GM18508 (cell line): ENCODE results near the gene YAP1.

Experiments
- ATAC-seq: cut with Tn5 transposase; IDR thresholded peaks from one replicate; pipeline ENCODE4 v1.9.1; 2021; ENCODE audit warnings: moderate number of reproducible peaks; ENCODE audit not compliant: insufficient read depth, unreplicated experiment

Gene YAP1

DNA sequence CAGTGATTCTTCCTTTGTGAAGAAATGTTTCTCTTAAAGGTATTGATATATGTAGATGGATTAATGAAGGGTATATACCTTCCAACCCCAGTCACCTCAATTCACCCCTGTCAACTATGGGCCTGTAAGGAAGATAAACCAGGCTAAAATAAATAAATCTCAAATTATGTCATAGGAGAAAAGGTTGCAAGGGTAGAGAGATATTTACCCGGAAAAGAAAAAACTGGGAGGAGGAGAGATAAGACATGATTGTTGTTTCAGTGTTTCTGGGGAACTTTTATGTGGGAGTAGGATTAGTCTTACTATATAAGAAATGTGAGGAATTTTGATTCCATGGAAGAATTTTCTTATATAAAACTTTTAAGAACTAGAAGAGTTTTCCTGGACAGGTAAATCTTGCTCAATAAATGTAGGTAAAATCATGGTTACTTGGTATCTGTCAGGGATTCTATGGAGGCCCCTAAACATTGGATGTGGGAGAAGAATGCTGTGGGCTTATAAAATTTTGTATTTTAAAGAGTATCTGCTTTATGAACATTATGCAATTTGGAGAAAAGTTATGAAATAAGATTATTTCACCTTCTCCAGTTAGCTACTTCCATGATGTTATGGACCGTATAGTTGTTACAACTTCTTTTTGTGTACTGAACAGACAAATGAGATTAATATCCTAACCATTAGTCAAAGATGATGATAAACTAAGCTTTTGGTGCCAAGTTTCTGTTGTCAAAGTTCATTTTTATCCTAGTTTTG lies 6.4 kb downstream of the YAP1 start:
- ATAC-seq, result no peak

DNA sequence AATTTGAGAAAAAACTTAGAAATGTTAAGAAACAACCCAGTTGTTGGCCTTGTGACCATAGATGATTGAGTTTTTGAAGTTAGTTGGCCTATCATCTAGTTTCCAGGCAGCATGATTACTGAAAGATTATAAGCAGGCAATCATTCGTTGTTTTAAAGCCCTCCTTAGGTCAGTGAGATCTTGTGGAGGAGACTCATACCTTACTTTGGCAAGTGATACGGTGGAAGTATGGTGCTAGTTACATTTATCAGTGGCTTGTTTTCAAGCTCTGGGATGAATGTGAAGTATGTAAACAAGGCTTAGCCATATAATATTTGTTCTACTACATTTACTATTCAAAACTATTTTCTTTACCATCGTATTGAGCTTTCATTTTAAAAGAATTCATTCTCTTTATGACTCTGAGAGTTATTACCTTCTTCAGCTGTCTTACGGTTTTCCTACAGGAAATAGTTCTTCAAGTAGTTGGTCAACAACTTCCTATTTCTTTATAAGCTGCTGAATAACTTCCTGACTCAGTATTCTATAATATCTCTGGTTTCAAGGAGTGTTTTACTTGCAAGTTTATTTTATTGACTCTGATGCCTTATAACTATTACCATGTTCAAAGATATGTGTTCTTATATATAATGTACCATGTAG lies 7.3 kb downstream of the YAP1 start:
- ATAC-seq, result no peak

GRCh38 chr11:102118937-102119336 lies 8.7 kb downstream of the YAP1 start:
- ATAC-seq, result no peak

- no peak for ATAC-seq
Measured at GRCh38 chr11:102119997-102120396, 9.8 kb downstream of the YAP1 start.

GRCh38 chr11:102120437-102120973 lies 10.3 kb downstream of the YAP1 start:
- no peak for ATAC-seq

DNA sequence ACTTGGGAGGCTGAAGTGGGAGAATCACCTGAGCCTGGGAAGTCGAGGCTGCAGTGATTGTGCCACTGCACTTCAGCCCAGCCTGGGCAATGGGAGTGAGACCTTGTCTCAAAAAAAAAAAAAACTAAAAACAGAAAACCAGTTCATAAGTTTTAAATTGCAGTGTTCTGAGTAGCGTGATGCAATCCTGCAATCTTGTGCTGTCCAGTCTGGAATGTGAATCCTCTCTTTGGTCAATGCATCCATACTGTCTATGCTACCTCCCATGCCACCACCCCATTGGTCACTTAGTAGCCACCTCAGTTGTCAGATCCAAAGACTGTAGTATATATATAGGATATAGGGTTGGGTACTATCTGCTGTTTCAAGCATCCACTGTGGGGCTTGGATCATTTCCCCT lies 11.1 kb downstream of the YAP1 start:
- ATAC-seq, result no peak

DNA sequence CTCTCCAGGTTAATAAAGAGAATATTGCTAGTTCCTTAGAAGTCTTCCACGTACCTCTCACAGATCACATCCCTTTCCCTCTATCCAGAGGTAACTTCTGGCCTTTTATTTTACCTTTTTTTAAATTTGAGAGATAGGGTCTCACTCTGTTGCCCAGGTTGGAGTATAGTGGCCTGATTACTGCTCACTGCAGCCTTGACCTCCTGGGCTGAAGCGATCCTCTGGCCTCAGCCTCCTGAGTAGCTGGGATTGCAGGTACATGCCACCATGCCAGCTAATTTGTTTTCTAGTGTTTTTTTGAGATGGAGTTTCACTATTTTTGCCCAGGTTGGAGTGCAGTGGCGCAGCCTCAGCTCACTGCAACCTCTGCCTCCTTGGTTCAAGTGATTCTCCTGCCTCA lies 24.4 kb downstream of the YAP1 start:
- ATAC-seq, result no peak

DNA sequence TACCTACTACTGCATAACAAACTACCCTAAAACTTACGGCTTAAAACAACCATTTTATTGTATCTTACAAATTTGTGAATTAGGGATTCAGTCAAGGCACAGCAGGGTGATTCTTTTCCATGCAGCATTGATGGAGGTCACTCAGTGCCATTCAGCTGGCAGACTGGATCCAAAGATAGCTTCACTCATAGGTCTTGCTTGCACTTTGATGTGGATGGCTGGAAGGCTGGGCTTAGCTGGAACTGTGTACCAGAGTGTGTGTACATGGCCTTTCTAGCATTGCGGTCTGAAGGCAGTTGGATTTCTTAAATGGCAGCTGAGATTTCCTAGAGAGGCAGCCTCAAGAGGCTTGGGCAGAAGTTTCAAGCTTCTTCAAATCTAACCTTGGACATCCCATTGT lies 25.0 kb downstream of the YAP1 start:
- no peak for ATAC-seq

DNA sequence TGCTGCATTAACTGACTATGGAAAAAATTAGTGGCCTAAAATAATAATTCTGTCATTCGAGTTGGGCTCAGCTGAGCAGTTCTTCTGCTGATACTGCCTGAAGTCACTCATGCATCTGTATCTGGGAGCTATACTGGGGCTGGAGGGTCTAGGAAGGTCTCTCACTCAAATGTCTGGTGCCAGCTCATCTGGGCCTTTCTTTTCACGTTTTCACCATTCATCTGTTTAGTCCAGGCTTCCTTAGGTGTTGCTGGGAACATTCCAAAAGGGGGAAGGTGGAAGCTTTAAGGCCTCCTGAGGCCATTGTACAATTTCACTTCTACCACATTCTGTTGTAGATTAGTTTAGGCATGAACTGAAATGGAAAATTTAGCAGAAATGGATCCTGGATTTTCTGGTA lies 28.0 kb downstream of the YAP1 start:
- no peak for ATAC-seq

DNA sequence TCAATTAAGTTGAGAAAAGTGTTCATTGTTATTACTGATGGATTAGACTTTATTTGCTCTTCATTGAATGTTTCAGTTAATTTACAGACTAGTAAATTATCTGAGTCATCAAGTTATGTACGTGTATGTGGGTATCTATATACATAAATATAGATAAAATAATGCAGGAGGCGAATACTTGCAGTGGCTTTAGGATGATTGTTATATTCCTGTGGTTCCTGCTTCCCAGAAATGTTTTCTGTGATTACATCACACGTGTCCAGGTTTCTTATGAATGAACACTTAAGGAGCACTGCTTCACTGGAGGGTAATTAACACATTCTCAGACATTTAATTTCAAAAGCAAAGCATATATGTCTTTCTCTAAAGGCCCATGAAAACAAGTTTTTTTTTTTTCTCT lies 28.4 kb downstream of the YAP1 start:
- no peak for ATAC-seq

GRCh38 chr11:102139081-102139498 lies 28.8 kb downstream of the YAP1 start:
- no peak for ATAC-seq

- no peak for ATAC-seq
Measured at GRCh38 chr11:102142333-102142732, 32.1 kb downstream of the YAP1 start.

DNA sequence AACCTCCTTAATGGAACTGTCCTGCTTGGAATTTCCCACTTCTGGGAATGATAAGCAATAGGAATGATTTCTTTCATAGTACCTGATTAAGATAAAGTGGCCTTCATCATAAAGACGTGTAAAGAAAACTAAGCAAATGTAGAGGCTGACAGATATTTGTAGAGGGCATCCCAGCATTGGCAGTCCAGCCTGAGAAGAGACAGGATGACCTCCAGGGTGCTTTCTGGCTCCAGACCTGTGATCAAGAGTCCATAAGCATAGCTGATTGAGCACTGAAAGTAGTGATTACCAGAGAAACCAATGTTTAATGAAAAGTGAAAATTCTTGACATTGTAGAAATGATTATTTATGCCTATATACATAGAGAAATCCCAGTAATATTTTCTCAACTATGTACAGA lies 33.6 kb downstream of the YAP1 start:
- no peak for ATAC-seq

- no peak for ATAC-seq
Measured at GRCh38 chr11:102144357-102145355, 34.4 kb downstream of the YAP1 start.

GRCh38 chr11:102147015-102147414 lies 36.8 kb downstream of the YAP1 start:
- no peak for ATAC-seq

DNA sequence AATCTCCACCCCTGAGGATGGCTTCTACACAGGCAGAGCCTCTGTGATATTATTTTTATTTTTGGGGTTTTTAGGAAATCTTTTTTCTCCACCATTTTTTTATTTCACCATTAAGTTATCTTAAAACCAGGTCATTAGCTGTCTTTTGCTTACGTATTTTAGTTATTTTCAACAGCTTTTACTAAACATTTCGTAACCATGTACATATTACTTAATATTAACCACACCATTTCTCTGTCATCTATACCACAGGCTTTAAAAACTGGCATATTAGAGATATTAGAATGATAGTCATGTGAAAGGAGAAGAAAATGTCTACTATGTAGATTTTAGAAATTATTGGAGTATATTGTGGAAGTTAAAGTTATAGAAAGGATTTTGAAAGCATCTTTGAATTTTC lies 37.4 kb downstream of the YAP1 start:
- no peak for ATAC-seq

DNA sequence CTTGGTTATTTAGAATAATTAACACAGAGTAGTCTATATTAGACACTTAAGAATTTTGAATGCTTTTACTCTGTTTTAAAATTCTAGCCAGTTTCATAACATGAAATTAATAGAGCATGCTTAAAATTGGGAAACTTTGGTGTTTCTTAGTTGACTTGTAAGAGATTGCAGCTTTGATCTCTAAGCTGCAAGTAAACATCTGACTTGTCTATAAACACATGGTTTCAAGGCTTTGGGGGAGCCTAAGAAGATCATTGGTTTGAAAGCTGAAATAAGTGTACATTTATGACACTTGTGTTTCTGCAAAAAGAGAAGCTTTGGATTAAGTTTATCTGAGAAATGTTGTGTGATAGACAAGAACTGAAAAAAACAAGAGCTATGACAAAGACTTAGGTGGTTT lies 37.8 kb downstream of the YAP1 start:
- no peak for ATAC-seq

DNA sequence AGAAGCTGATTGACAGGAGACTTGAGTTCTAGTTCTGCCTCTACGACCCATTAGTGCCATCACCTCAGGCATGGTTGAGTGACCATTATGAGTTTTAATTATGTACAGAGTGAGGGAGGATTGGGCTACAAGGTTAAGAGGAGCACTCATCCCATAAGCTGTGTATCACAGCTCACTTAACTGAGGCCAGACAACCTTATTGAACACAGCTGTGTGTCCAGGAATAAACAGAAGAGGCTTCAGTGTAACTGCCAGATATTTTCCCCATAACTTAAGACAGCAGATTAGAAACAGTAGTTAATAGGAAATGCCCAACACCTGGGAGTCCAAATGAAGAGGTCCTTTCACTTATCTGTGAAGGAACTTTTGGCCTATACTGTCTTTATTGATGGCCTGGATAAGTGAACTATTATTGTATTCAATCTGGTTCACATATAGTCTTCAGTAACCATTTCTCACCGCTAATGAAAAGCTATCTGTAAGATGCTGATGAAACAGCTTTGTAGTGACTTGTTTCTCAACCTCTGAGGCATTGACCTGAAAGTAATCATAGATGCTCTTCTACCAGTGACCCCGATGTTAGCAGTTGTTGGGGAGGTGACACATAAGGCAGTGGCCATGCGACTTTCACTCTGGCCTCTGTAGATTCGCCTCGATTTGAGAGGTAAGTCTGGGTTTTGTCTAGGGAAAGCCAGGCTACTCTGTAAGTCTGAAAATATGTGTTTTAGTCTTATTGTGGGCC lies 41.7 kb downstream of the YAP1 start:
- ATAC-seq, result no peak

DNA sequence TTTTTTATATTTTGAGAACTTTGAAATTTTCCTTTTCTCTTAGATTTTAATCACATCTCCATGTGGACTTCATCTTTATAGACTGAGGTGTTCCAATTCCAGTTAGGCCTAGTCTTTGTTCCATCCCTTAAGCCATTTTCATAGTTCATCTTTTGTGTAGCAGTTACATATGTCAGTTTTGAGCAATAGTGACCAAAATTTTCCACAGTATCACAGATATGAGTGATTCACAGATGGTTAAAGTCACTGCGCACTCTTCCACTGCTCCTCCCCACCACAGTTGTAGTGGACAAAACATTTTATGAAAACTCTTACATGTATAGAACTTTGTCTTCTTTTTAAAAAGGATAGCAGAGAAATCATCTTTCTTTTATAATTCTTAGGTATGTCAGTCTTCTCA lies 42.8 kb downstream of the YAP1 start:
- no peak for ATAC-seq

DNA sequence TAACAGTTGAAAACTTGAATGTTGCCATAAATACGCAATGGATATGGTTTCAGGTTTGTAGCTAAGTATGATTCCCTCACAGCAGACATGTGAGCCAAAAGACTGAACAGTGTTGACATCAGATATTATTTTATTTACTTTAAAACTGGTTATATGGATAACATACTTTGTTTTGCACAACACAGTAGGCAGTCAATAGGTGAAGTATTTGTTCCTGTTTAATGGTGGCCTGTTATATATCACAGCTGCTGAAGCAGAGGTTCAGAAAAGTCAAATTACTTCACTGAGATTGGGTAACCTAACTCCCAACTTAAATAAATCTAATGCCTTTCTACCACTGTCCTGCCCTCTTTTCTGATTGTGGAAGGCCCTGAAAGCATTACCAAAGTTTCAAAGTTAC lies 44.6 kb downstream of the YAP1 start:
- no peak for ATAC-seq
